ENCODE data around the gene MROH9. TPM values are rescaled to one million over a fixed set of nuclear protein-coding genes. Genes with fewer than 3 reads are reported as not detected.

The MROH9 gene
- total and polyA plus RNA-seq, 4 donors, result 0.10 to 0.39 TPM; not detected in 2

- no peaks in the 10 kb centered on the region for H3K36me3 ChIP-seq (ENCODE audit: control insufficient read depth in 1 of 2, insufficient read depth in 2 of 2, low read length in 1 of 2)
- H3K4me3 ChIP-seq (ENCODE audit: low read length in 2 of 2), result no peak overlapping the region
- H3K27ac ChIP-seq (ENCODE audit: low read depth in 1 of 2, low read length in 2 of 2), result no peak overlapping the region
- intact Hi-C loops (cut with DNase I), result no loop called here
- H3K9me3 ChIP-seq (ENCODE audit: control insufficient read depth, low read length), result peaks cover 3% of the 10 kb centered on the region
- no peaks in the 10 kb centered on the region for H3K27me3 ChIP-seq (ENCODE audit: control insufficient read depth in 1 of 2, insufficient read depth in 2 of 2, low read length in 1 of 2)
- H3K4me1 ChIP-seq (ENCODE audit: control insufficient read depth in 1 of 2, insufficient read depth in 2 of 2, low read length in 2 of 2), result no peaks in the 10 kb centered on the region
- WGBS, 2 donors, result 80 to 91% methylated on average over 2 of the region's 2 CpGs
- no peak for DNase-seq
- no peak for ATAC-seq (ENCODE audit: low FRiP score)
These were observed 117.6 kb downstream of the MROH9 start for GRCh38 chr1:171052977-171053376.

GRCh38 chr1:171055966-171056643 is 120.8 kb downstream of the MROH9 start:
- Histone ChIP-seq H3K36me3 (ENCODE audit: control insufficient read depth in 1 of 2, insufficient read depth in 2 of 2, low read length in 1 of 2) (no peaks in the 10 kb centered on the region), H3K27me3 (ENCODE audit: control insufficient read depth in 1 of 2, insufficient read depth in 2 of 2, low read length in 1 of 2) (no peaks in the 10 kb centered on the region), H3K4me3 (ENCODE audit: low read length in 2 of 2) (no peak overlapping the region), H3K27ac (ENCODE audit: low read depth in 1 of 2, low read length in 2 of 2) (no peak overlapping the region), H3K4me1 (ENCODE audit: control insufficient read depth in 1 of 2, insufficient read depth in 2 of 2, low read length in 2 of 2) (no peaks in the 10 kb centered on the region), H3K9me3 (ENCODE audit: control insufficient read depth, low read length) (peaks cover 2% of the 10 kb centered on the region)
- intact Hi-C loops (cut with DNase I), result no loop called here
- ATAC-seq (ENCODE audit: low FRiP score) (no peak), DNase-seq (no peak)
- 93% methylated on average over 3 of the region's 3 CpGs for WGBS, 2 donors

GRCh38 chr1:171061425-171062143 is 126.2 kb downstream of the MROH9 start:
- Histone ChIP-seq H3K4me1 (ENCODE audit: control insufficient read depth in 1 of 2, insufficient read depth in 2 of 2, low read length in 2 of 2) (no peaks in the 10 kb centered on the region), H3K27ac (ENCODE audit: low read depth in 1 of 2, low read length in 2 of 2) (no peak overlapping the region), H3K36me3 (ENCODE audit: control insufficient read depth in 1 of 2, insufficient read depth in 2 of 2, low read length in 1 of 2) (no peaks in the 10 kb centered on the region), H3K27me3 (ENCODE audit: control insufficient read depth in 1 of 2, insufficient read depth in 2 of 2, low read length in 1 of 2) (no peaks in the 10 kb centered on the region), H3K9me3 (ENCODE audit: control insufficient read depth, low read length) (no peaks in the 10 kb centered on the region), H3K4me3 (ENCODE audit: low read length in 2 of 2) (no peak overlapping the region)
- intact Hi-C loops (cut with DNase I), result no loop called here
- DNase-seq (no peak), ATAC-seq (ENCODE audit: low FRiP score) (no peak)
- 69 to 73% methylated on average over 2 of the region's 2 CpGs for WGBS, 2 donors

GRCh38 chr1:171062902-171063301 is 127.6 kb downstream of the MROH9 start:
- WGBS, 2 donors, result 84 to 89% methylated on average over 4 of the region's 4 CpGs

GRCh38 chr1:171075041-171075440 is 139.7 kb downstream of the MROH9 start:
- intact Hi-C loops (cut with DNase I), result no loop called here
- no peaks in the 10 kb centered on the region for H3K27me3 ChIP-seq (ENCODE audit: control insufficient read depth in 1 of 2, insufficient read depth in 2 of 2, low read length in 1 of 2)
- WGBS, 2 donors, result 78 to 86% methylated on average over 3 of the region's 3 CpGs
- no peak for ATAC-seq (ENCODE audit: low FRiP score)
- no peak overlapping the region for H3K4me3 ChIP-seq (ENCODE audit: low read length in 2 of 2)
- H3K27ac ChIP-seq (ENCODE audit: low read depth in 1 of 2, low read length in 2 of 2), result no peak overlapping the region
- no peak for DNase-seq
- H3K36me3 ChIP-seq (ENCODE audit: control insufficient read depth in 1 of 2, insufficient read depth in 2 of 2, low read length in 1 of 2), result no peaks in the 10 kb centered on the region
- H3K9me3 ChIP-seq (ENCODE audit: control insufficient read depth, low read length), result no peaks in the 10 kb centered on the region
- no peaks in the 10 kb centered on the region for H3K4me1 ChIP-seq (ENCODE audit: control insufficient read depth in 1 of 2, insufficient read depth in 2 of 2, low read length in 2 of 2)

More at GRCh38 chr1:171062902-171063301, 127.6 kb downstream of the MROH9 start:
- H3K36me3 ChIP-seq (ENCODE audit: control insufficient read depth in 1 of 2, insufficient read depth in 2 of 2, low read length in 1 of 2), result no peaks in the 10 kb centered on the region
- H3K27ac ChIP-seq (ENCODE audit: low read depth in 1 of 2, low read length in 2 of 2), result no peak overlapping the region
- no peaks in the 10 kb centered on the region for H3K27me3 ChIP-seq (ENCODE audit: control insufficient read depth in 1 of 2, insufficient read depth in 2 of 2, low read length in 1 of 2)
- DNase-seq, result no peak
- intact Hi-C loops (cut with DNase I), result no loop called here
- ATAC-seq (ENCODE audit: low FRiP score), result no peak
- no peaks in the 10 kb centered on the region for H3K9me3 ChIP-seq (ENCODE audit: control insufficient read depth, low read length)
- no peak overlapping the region for H3K4me3 ChIP-seq (ENCODE audit: low read length in 2 of 2)
- no peaks in the 10 kb centered on the region for H3K4me1 ChIP-seq (ENCODE audit: control insufficient read depth in 1 of 2, insufficient read depth in 2 of 2, low read length in 2 of 2)

GRCh38 chr1:171081314-171081753 is 146.0 kb downstream of the MROH9 start:
- Histone ChIP-seq H3K4me1 (ENCODE audit: control insufficient read depth in 1 of 2, insufficient read depth in 2 of 2, low read length in 2 of 2) (peaks cover 0 to 2% of the 10 kb centered on the region in 2 donors), H3K27ac (ENCODE audit: low read depth in 1 of 2, low read length in 2 of 2) (peak overlapping the region; percentile 74 to 90), H3K27me3 (ENCODE audit: control insufficient read depth in 1 of 2, insufficient read depth in 2 of 2, low read length in 1 of 2) (no peaks in the 10 kb centered on the region), H3K36me3 (ENCODE audit: control insufficient read depth in 1 of 2, insufficient read depth in 2 of 2, low read length in 1 of 2) (no peaks in the 10 kb centered on the region), H3K4me3 (ENCODE audit: low read length in 2 of 2) (peak overlapping the region in 1 of 2 donors; percentile 40), H3K9me3 (ENCODE audit: control insufficient read depth, low read length) (no peaks in the 10 kb centered on the region)
- no peak for DNase-seq
- intact Hi-C loops (cut with DNase I), result loop anchor here (2.0 kb wide), 1 partner anchor 145 kb away; no protein-coding TSS in a partner anchor
- peak; percentile 81 for ATAC-seq (ENCODE audit: low FRiP score)

- H3K9me3 ChIP-seq (ENCODE audit: control insufficient read depth, low read length), result no peaks in the 10 kb centered on the region
- no peak overlapping the region for H3K4me3 ChIP-seq (ENCODE audit: low read length in 2 of 2)
- H3K27ac ChIP-seq (ENCODE audit: low read depth in 1 of 2, low read length in 2 of 2), result peak overlapping the region; percentile 74 to 90
- peaks cover 0 to 2% of the 10 kb centered on the region in 2 donors for H3K4me1 ChIP-seq (ENCODE audit: control insufficient read depth in 1 of 2, insufficient read depth in 2 of 2, low read length in 2 of 2)
- DNase-seq (no peak), ATAC-seq (ENCODE audit: low FRiP score) (peak; percentile 19)
- H3K27me3 ChIP-seq (ENCODE audit: control insufficient read depth in 1 of 2, insufficient read depth in 2 of 2, low read length in 1 of 2), result no peaks in the 10 kb centered on the region
- H3K36me3 ChIP-seq (ENCODE audit: control insufficient read depth in 1 of 2, insufficient read depth in 2 of 2, low read length in 1 of 2), result no peaks in the 10 kb centered on the region
- intact Hi-C loops (cut with DNase I), result loop anchor here (2.0 kb wide), 4 partner anchors 59 to 145 kb away; partner anchors contain the start of gene FMO2 (in 1 of the 2)
- 9% methylated on average over 7 of the region's 7 CpGs for WGBS, 2 donors
These were observed 146.4 kb downstream of the MROH9 start for GRCh38 chr1:171081763-171082201.

GRCh38 chr1:171082606-171083005 is 147.3 kb downstream of the MROH9 start:
- Histone ChIP-seq H3K27me3 (ENCODE audit: control insufficient read depth in 1 of 2, insufficient read depth in 2 of 2, low read length in 1 of 2) (no peaks in the 10 kb centered on the region), H3K4me1 (ENCODE audit: control insufficient read depth in 1 of 2, insufficient read depth in 2 of 2, low read length in 2 of 2) (peaks cover 0 to 2% of the 10 kb centered on the region in 2 donors), H3K4me3 (ENCODE audit: low read length in 2 of 2) (no peak overlapping the region), H3K9me3 (ENCODE audit: control insufficient read depth, low read length) (no peaks in the 10 kb centered on the region), H3K27ac (ENCODE audit: low read depth in 1 of 2, low read length in 2 of 2) (peak overlapping the region in 1 of 2 donors; percentile 90), H3K36me3 (ENCODE audit: control insufficient read depth in 1 of 2, insufficient read depth in 2 of 2, low read length in 1 of 2) (no peaks in the 10 kb centered on the region)
- intact Hi-C loops (cut with DNase I), result loop anchor here (2.0 kb wide), 3 partner anchors 58 to 106 kb away; partner anchors contain the start of gene FMO2 (in 1 of the 2)
- ATAC-seq (ENCODE audit: low FRiP score), result no peak
- DNase-seq, result no peak
- WGBS, 2 donors, result 54 to 59% methylated on average over 1 of the region's 1 CpG

Data from aorta (tissue), 5 donors.